GM21367 (cell line): Measurements from ENCODE around the gene HCRT.
"Not testable (repeated sequence)": the region's sequence is repeated elsewhere in the genome, so short reads cannot be mapped to it uniquely, and the experiment has no call there.

Source experiments
- ATAC-seq: cut with Tn5 transposase; IDR thresholded peaks from one replicate; pipeline ENCODE4 v1.9.1; 2021; ENCODE audit not compliant: unreplicated experiment

The HCRT gene

GRCh38 chr17:42141382-42141781 lies 43.9 kb downstream of the HCRT start:
- no peak for ATAC-seq

GRCh38 chr17:42140690-42141089 lies 44.6 kb downstream of the HCRT start:
- ATAC-seq, result not testable (repeated sequence)

DNA sequence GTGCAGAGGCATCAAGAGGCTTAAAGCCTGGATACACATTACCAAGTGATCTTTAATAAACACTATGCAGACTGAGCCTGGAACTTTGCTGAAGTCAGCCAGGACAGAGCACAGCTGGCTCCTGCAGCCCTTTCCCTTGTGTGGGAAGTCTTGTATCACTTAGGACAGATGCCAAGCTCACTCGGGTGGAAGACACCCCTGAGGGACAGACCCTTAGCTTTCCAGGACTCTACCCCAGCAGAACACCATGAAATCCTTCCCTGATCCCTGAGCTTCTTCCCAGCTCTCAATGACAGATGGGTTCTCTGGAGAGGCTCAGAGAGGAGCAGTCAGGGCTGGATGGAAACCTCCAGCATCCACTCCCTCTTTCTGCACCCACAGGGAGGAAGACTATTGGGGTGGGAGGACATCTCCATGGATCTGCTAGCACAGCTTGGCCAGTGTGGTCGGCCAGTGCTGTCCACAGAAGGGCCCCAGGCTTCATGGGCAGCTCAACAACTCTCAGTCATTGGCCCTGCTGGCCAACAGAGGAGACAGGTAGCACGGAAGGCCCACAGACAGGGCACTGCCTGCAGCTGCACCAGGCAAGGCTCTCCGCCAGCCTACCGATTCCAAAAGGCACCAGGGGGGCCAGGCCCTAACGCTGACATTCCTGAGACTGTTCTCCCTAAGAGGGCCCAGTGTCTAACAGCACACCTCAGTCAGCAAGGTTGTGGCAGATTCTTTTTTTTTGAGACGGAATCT lies 46.3 kb downstream of the HCRT start:
- no peak for ATAC-seq

GRCh38 chr17:42136654-42137051 lies 48.6 kb downstream of the HCRT start:
- ATAC-seq, result no peak

DNA sequence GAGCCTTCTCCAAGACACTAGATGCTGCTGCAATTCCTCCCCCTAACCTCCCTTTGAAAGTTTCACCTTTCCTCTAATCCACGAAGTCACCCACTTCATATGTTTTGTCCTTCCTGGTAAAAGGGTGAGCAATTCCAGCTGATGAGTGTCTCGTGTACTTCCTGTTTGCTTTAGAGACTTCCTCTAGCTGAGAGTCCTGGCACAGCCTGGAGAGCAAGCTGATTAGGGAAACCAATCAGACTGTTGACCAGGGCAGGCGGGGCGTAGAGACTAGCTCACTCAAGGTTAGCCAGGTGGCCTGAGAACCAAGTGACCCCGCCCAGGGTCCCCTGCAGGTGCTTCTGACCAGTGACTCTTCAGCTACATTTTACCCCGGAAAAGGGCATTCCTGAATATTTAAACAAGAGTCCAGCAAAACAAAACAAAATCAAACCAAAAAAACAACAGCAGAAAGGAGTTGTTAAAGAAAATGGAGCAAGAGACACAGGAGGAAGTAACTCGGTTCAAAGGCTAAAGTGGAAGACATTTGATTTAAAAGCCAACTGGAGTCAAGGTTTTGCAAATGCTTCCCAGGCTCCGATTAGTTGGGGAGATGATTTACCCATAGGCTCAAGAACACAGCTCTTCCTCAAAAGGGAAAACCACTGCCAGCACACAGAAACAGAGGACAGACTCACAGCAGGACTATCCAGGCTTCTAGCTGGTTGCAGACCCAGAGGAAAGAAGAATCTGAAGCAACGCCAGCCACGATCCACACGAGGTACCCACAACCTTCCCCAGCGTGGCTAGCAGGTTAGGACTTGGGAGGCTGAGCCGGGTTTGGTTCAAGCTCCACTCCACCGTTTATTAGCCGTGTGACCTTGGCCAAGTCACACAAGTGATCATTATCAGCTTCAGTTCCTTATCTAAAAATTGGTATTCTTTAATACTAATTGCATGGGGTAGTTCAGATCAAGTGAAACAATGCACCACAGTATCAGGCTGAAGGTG lies 49.3 kb downstream of the HCRT start:
- ATAC-seq, result no peak

DNA sequence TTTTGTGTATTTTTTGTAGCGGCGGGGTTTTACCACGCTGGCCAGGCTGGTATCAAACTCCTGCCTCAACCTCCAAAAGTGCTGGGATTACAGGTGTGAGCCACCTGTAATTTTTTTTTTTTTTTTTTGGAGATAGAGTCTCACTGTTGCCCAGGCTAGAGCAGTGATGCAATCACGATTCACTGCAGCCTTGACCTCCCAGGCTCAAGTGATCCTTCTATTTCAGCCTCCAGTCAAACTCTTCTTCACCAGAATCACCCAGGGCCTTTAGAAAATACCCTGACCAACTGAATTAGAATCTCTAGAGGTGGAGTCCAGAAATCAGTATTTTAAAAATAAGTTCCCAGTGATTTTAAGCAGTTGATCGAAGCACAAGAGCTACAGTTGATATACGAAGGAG lies 50.1 kb downstream of the HCRT start:
- ATAC-seq, result no peak
